ENCODE data around the gene XPC. TPM values are rescaled to one million over a fixed set of nuclear protein-coding genes. Genes with fewer than 3 reads are reported as not detected.
A peak's percentile ranks its signal among the peaks of the same experiment; 100 is the strongest.

The XPC gene
- total and polyA plus RNA-seq, 2 donors (not counting 3 experiments of a cell fraction or from before 2014, with no cell fraction given), result 11.9 to 36.8 TPM

DNA sequence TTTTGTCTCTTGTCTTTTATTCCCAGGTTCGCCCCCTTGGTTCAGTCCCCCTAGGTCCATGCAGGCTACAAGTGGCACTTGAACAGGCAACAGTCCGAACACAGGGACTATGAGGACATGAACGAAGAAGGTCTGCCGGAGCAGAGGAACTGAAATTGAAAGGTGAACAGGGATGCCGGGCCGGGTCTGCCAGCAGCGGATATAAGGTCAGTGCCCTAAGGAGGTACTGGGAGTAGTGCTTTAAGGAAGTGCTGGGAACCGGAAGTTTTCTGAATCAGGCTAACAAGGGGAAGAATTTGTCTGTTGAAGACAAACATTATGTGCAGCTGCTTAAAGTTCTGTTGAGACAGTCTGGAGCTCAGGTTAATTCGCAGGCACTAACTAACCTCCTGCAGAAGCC lies 47.0 kb upstream of the XPC start:
- POLR2A ChIA-PET, result no interaction called here
- intact Hi-C loops (cut with micrococcal nuclease) (no loop called here), dilution Hi-C loops (cut with MboI; ENCODE audit: extremely low pct_ligation_motif_present, low sequenced_read_pairs) (no loop called here)
- Histone ChIP-seq H3K79me2 (ENCODE audit: control insufficient read depth, insufficient read depth, low read length) (no peaks in the 10 kb centered on the region), H3K4me1 (ENCODE audit: control insufficient read depth, extremely low read depth, insufficient read depth, low read length) (peaks cover 12% of the 10 kb centered on the region), H3K36me3 (ENCODE audit: control insufficient read depth in 2 of 2, extremely low read depth in 1 of 2, insufficient read depth in 2 of 2, low read length in 2 of 2) (no peaks in the 10 kb centered on the region), H3K27ac (ENCODE audit: insufficient read depth, low read depth, low read length) (no peak overlapping the region), H3K4me2 (ENCODE audit: insufficient read depth, low read length) (no peak overlapping the region), H2AFZ (ENCODE audit: low read depth, low read length) (no peak overlapping the region), H3K4me3 (replicated peaks in 1 of 3; ENCODE audit: insufficient read depth in 1 of 3, low read depth in 1 of 3, low read length in 3 of 3) (no peak overlapping the region), H3K27me3 (ENCODE audit: control insufficient read depth in 2 of 2, insufficient read depth in 2 of 2, low read length in 2 of 2) (peaks cover 0 to 2% of the 10 kb centered on the region in 2 experiments), H3K9me1 (replicated peaks; ENCODE audit: control insufficient read depth, extremely low read depth, insufficient read depth, low read length) (no peaks in the 10 kb centered on the region), H3K9ac (replicated peaks; ENCODE audit: extremely low read depth, insufficient read depth, low read length) (no peak overlapping the region), H4K20me1 (replicated peaks; ENCODE audit: control insufficient read depth, extremely low read depth, insufficient read depth, low read length) (no peaks in the 10 kb centered on the region), H3K9me3 (replicated peaks; ENCODE audit: control insufficient read depth, insufficient read depth, low read length) (no peaks in the 10 kb centered on the region)
- TF ChIP-seq POLR2AphosphoS5 (IDR thresholded peaks at IDR 0.05; ENCODE audit: insufficient read depth, low read depth, low read length) (no peak), EZH2 (IDR thresholded peaks at IDR 0.05; ENCODE audit: borderline replicate concordance, low read depth, low read length, severe bottlenecking) (no peak), MYC (IDR thresholded peaks at IDR 0.05; ENCODE audit: low read depth, low read length) (no peak), POLR2A (IDR thresholded peaks at IDR 0.05; ENCODE audit: low read depth, low read length) (no peak), GATA2 (IDR thresholded peaks at IDR 0.05; ENCODE audit: insufficient read depth, insufficient read length, low read depth, low read length) (no peak), JUN (IDR thresholded peaks at IDR 0.05; ENCODE audit: borderline replicate concordance, insufficient read depth, insufficient read length, low read depth) (no peak), FOS (IDR thresholded peaks at IDR 0.05; ENCODE audit: borderline replicate concordance, insufficient read depth, low read length) (no peak)
- TF ChIP-seq, protein P1, sequence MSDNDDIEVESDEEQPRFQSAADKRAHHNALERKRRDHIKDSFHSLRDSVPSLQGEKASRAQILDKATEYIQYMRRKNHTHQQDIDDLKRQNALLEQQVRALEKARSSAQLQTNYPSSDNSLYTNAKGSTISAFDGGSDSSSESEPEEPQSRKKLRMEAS (IDR thresholded peaks at IDR 0.05; ENCODE audit: insufficient read depth, insufficient read length), result no peak
- TF ChIP-seq, protein P2, sequence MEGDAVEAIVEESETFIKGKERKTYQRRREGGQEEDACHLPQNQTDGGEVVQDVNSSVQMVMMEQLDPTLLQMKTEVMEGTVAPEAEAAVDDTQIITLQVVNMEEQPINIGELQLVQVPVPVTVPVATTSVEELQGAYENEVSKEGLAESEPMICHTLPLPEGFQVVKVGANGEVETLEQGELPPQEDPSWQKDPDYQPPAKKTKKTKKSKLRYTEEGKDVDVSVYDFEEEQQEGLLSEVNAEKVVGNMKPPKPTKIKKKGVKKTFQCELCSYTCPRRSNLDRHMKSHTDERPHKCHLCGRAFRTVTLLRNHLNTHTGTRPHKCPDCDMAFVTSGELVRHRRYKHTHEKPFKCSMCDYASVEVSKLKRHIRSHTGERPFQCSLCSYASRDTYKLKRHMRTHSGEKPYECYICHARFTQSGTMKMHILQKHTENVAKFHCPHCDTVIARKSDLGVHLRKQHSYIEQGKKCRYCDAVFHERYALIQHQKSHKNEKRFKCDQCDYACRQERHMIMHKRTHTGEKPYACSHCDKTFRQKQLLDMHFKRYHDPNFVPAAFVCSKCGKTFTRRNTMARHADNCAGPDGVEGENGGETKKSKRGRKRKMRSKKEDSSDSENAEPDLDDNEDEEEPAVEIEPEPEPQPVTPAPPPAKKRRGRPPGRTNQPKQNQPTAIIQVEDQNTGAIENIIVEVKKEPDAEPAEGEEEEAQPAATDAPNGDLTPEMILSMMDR (IDR thresholded peaks at IDR 0.05; ENCODE audit: extremely low read depth in 1 of 2, insufficient read depth in 1 of 2, low read depth in 1 of 2, low read length in 2 of 2), result no peak
- FAIRE-seq, result peak; percentile 57
- DNase-seq (ENCODE audit: low read depth, low spot score), result no peak
- no TSS peak for BruUV-seq (replicated peaks)
- CTCF ChIA-PET, result interaction anchor here (1.3 kb wide), 1 partner anchor 22 kb away, joined by 4 read pairs; no protein-coding TSS in a partner anchor

Measured in endothelial cell of umbilical vein (primary cell).